ENCODE measurements around the gene KDM3B. TPM values are rescaled to one million over a fixed set of nuclear protein-coding genes. Genes with fewer than 3 reads are reported as not detected.

KDM3B gene
- total and polyA plus RNA-seq, 12 donors, result 11.9 to 57.3 (median 46.7) TPM

GRCh38 chr5:138438724-138439476 lies 86.4 kb downstream of the KDM3B start, which contains the start of gene REEP2:
TSS of gene REEP2 (plus strand) at chr5:138439057. CDS start at chr5:138439209, 152 bp downstream.
- ATAC-seq (peak; percentile 42 to 72 (median 57)), DNase-seq (peak in 1 of 2 donors; percentile 41)
- H3K4me1 ChIP-seq, result peaks cover 0 to 43% (median 23%) of the 10 kb centered on the region in 9 donors
- H3K36me3 ChIP-seq, result peaks cover 0 to 34% (median 21%) of the 10 kb centered on the region in 9 donors
- H3K27ac ChIP-seq, result peak within 1 kb of the TSS in 4 of 10 donors; percentile 18 to 67 (median 32)
- no peaks in the 10 kb centered on the region for H3K9me3 ChIP-seq
- peaks cover 0 to 6% (median 0%) of the 10 kb centered on the region in 7 donors for H3K27me3 ChIP-seq
- 0 to 1% methylated on average over 49 to 65 of the region's 65 CpGs for WGBS, 2 donors
- TF ChIP-seq CTCF (IDR thresholded peaks at IDR 0.05), result peak in 2 of 9 donors; percentile 7 to 9
- peak within 1 kb of the TSS; percentile 29 to 62 (median 52) for H3K4me3 ChIP-seq
- intact Hi-C loops (cut with DNase I), result no loop called here

GRCh38 chr5:138439477-138440158 lies 87.1 kb downstream of the KDM3B start:
- no peak for TF ChIP-seq CTCF (IDR thresholded peaks at IDR 0.05)
- Histone ChIP-seq H3K4me3 (peak overlapping the region; percentile 29 to 62 (median 52)), H3K27ac (peak overlapping the region in 3 of 10 donors; percentile 18 to 61 (median 34)), H3K27me3 (peaks cover 0 to 6% (median 0%) of the 10 kb centered on the region in 7 donors), H3K36me3 (peaks cover 0 to 30% (median 15%) of the 10 kb centered on the region in 9 donors), H3K4me1 (peaks cover 0 to 43% (median 23%) of the 10 kb centered on the region in 9 donors), H3K9me3 (no peaks in the 10 kb centered on the region)
- DNase-seq (no peak), ATAC-seq (peak in 7 of 8 donors; percentile 14 to 44 (median 32))
- WGBS, 2 donors, result 26 to 34% methylated on average over 20 of the region's 20 CpGs
- intact Hi-C loops (cut with DNase I), result no loop called here

- intact Hi-C loops (cut with DNase I), result no loop called here
- Histone ChIP-seq H3K36me3 (peaks cover 0 to 23% (median 7%) of the 10 kb centered on the region in 9 donors), H3K9me3 (no peaks in the 10 kb centered on the region), H3K4me3 (peak overlapping the region in 4 of 10 donors; percentile 39 to 62 (median 52)), H3K27ac (peak overlapping the region in 3 of 10 donors; percentile 18 to 61 (median 34)), H3K4me1 (peaks cover 0 to 41% (median 23%) of the 10 kb centered on the region in 9 donors), H3K27me3 (peaks cover 0 to 6% (median 0%) of the 10 kb centered on the region in 7 donors)
- no peak for TF ChIP-seq CTCF (IDR thresholded peaks at IDR 0.05)
- peak in 3 of 8 donors; percentile 12 to 24 (median 13) for ATAC-seq
- no peak for DNase-seq
- WGBS, 2 donors, result 78 to 81% methylated on average over 17 of the region's 17 CpGs
Observed at GRCh38 chr5:138440159-138441073, 87.9 kb downstream of the KDM3B start.

Measured in heart right ventricle (tissue), 16 donors.